Measurements from ENCODE around the gene MAP3K20. TPM values are rescaled to one million over a fixed set of nuclear protein-coding genes. Genes with fewer than 3 reads are reported as not detected.

Gene MAP3K20
- total and polyA plus RNA-seq, 7 donors, result 41.8 to 533 (median 366) TPM

GRCh38 chr2:173247156-173247555 lies 171.5 kb downstream of the MAP3K20 start:
- intact Hi-C loops (cut with DNase I), result no loop called here
- Histone ChIP-seq H3K27ac (no peak overlapping the region), H3K36me3 (ENCODE audit: insufficient read depth in 1 of 2, low read depth in 1 of 2) (peaks cover 0 to 3% of the 10 kb centered on the region in 2 donors), H3K4me3 (no peak overlapping the region), H3K9me3 (no peaks in the 10 kb centered on the region), H3K27me3 (ENCODE audit: insufficient read depth in 3 of 3, low read length in 2 of 3) (no peaks in the 10 kb centered on the region), H3K4me1 (no peaks in the 10 kb centered on the region)
- TF ChIP-seq, protein P1, sequence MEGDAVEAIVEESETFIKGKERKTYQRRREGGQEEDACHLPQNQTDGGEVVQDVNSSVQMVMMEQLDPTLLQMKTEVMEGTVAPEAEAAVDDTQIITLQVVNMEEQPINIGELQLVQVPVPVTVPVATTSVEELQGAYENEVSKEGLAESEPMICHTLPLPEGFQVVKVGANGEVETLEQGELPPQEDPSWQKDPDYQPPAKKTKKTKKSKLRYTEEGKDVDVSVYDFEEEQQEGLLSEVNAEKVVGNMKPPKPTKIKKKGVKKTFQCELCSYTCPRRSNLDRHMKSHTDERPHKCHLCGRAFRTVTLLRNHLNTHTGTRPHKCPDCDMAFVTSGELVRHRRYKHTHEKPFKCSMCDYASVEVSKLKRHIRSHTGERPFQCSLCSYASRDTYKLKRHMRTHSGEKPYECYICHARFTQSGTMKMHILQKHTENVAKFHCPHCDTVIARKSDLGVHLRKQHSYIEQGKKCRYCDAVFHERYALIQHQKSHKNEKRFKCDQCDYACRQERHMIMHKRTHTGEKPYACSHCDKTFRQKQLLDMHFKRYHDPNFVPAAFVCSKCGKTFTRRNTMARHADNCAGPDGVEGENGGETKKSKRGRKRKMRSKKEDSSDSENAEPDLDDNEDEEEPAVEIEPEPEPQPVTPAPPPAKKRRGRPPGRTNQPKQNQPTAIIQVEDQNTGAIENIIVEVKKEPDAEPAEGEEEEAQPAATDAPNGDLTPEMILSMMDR (IDR thresholded peaks at IDR 0.05), result no peak
- 92 to 94% (median 93%) methylated on average over 2 of the region's 2 CpGs for WGBS, 3 donors
- DNase-seq (no peak), ATAC-seq (no peak)

DNA sequence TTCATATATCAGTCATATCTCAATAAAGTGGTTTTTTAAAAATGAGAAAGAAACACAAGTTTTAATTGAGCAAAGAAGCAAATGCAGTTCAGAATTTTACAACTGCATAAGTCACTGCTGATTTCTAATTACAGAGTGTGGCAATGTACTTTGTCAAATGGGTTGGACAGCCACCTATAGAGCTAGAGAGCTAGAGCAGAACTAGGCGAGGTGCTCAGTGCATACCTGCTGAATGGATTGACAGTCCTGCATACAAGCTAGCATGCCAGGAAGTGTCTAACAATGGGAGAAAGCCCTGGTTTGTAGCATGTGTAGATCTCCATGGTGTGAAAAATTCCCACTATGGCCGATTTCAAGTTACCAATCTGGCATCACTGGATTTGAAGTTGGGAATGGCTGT lies 172.7 kb downstream of the MAP3K20 start:
- H3K27ac ChIP-seq, result no peak overlapping the region

GRCh38 chr2:173249661-173250641 lies 174.3 kb downstream of the MAP3K20 start:
- Histone ChIP-seq H3K4me1 (no peaks in the 10 kb centered on the region), H3K27me3 (ENCODE audit: insufficient read depth in 3 of 3, low read length in 2 of 3) (no peaks in the 10 kb centered on the region), H3K4me3 (no peak overlapping the region), H3K36me3 (ENCODE audit: insufficient read depth in 1 of 2, low read depth in 1 of 2) (no peaks in the 10 kb centered on the region), H3K27ac (no peak overlapping the region), H3K9me3 (no peaks in the 10 kb centered on the region)
- TF ChIP-seq, protein P1 (IDR thresholded peaks at IDR 0.05), result no peak
- DNase-seq (no peak), ATAC-seq (no peak)
- WGBS, 3 donors, result 58 to 67% (median 61%) methylated on average over 8 of the region's 8 CpGs
- intact Hi-C loops (cut with DNase I), result no loop called here

More for the DNA sequence above, 172.7 kb downstream of the MAP3K20 start:
- no peak for DNase-seq
- no peaks in the 10 kb centered on the region for H3K36me3 ChIP-seq (ENCODE audit: insufficient read depth in 1 of 2, low read depth in 1 of 2)
- no peaks in the 10 kb centered on the region for H3K9me3 ChIP-seq
- H3K4me3 ChIP-seq, result no peak overlapping the region
- no peak for ATAC-seq
- intact Hi-C loops (cut with DNase I), result no loop called here
- TF ChIP-seq, protein P1 (IDR thresholded peaks at IDR 0.05), result no peak
- 93 to 98% (median 96%) methylated on average over 2 of the region's 2 CpGs for WGBS, 3 donors
- H3K4me1 ChIP-seq, result no peaks in the 10 kb centered on the region
- H3K27me3 ChIP-seq (ENCODE audit: insufficient read depth in 3 of 3, low read length in 2 of 3), result no peaks in the 10 kb centered on the region

GRCh38 chr2:173251225-173251624 lies 175.6 kb downstream of the MAP3K20 start:
- Histone ChIP-seq H3K27ac (no peak overlapping the region), H3K36me3 (ENCODE audit: insufficient read depth in 1 of 2, low read depth in 1 of 2) (no peaks in the 10 kb centered on the region), H3K4me3 (no peak overlapping the region), H3K4me1 (no peaks in the 10 kb centered on the region), H3K27me3 (ENCODE audit: insufficient read depth in 3 of 3, low read length in 2 of 3) (no peaks in the 10 kb centered on the region), H3K9me3 (no peaks in the 10 kb centered on the region)
- ATAC-seq (no peak), DNase-seq (no peak)
- intact Hi-C loops (cut with DNase I), result no loop called here
- TF ChIP-seq, protein P1 (IDR thresholded peaks at IDR 0.05), result no peak
- 97 to 100% (median 99%) methylated on average over 2 of the region's 2 CpGs for WGBS, 3 donors
